Sigmoid colon (tissue), 4 donors: ENCODE measurements around the gene TENM4.

Experiments used
- EP300 ChIP-seq, 4 donors: sonication (generic); formaldehyde crosslinking; IDR thresholded peaks; one replicate each; pipeline ENCODE4 v1.6.1; 2017; ENCODE audit warnings: antibody characterized with exemption in 4 of 4
- POLR2A ChIP-seq, 2 donors: fragments of 450-650 bp; IDR thresholded peaks; one replicate each; pipeline ENCODE4 v1.6.1; 2016; ENCODE audit warnings: antibody characterized with exemption in 2 of 2, mild to moderate bottlenecking in 2 of 2, moderate library complexity in 2 of 2
- POLR2AphosphoS5 ChIP-seq, 4 donors: sonication (generic); formaldehyde crosslinking; IDR thresholded peaks; one replicate each; pipeline ENCODE4 v1.6.1; 2017; ENCODE audit warnings: antibody characterized with exemption in 4 of 4
- TF ChIP-seq, protein P1 (sequence below), 4 experiments: fragments of 450-650 bp in 3 of 4; fragments of 200-600 bp in 1 of 4; IDR thresholded peaks; one replicate each; pipeline ENCODE4 v1.5.1; 2016 to 2019; ENCODE audit warnings: antibody characterized with exemption in 4 of 4, mild to moderate bottlenecking in 3 of 4, moderate library complexity in 2 of 4

DNA sequence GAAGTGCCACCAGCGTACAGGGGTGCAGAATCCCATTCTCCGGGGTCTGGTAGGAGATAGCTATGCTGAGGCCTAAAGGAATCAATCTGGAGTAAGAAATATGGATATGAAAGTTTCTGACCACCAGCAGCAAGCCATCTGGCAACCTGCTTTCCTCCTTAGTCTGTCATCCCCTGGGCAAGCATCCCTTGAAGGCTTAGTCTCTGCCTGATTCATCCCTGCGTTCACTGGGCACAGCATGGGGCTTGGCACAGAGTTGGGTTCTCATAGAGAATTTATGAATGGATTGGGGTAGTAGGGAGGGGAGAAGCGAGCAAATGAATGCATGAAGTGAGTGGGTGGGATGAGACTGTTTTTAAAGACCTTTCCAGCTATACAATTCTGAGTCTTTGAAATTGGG is 780.4 kb downstream of the TENM4 start:
- TF ChIP-seq, protein P1, sequence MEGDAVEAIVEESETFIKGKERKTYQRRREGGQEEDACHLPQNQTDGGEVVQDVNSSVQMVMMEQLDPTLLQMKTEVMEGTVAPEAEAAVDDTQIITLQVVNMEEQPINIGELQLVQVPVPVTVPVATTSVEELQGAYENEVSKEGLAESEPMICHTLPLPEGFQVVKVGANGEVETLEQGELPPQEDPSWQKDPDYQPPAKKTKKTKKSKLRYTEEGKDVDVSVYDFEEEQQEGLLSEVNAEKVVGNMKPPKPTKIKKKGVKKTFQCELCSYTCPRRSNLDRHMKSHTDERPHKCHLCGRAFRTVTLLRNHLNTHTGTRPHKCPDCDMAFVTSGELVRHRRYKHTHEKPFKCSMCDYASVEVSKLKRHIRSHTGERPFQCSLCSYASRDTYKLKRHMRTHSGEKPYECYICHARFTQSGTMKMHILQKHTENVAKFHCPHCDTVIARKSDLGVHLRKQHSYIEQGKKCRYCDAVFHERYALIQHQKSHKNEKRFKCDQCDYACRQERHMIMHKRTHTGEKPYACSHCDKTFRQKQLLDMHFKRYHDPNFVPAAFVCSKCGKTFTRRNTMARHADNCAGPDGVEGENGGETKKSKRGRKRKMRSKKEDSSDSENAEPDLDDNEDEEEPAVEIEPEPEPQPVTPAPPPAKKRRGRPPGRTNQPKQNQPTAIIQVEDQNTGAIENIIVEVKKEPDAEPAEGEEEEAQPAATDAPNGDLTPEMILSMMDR (IDR thresholded peaks at IDR 0.05) = no peak
- TF ChIP-seq POLR2A (IDR thresholded peaks at IDR 0.05) (no peak), POLR2AphosphoS5 (IDR thresholded peaks at IDR 0.05) (no peak), EP300 (IDR thresholded peaks at IDR 0.05) (no peak)
